ENCODE results near the gene RSPH10B.
A peak's percentile ranks its signal among the peaks of the same experiment; 100 is the strongest.
"Not testable (repeated sequence)": the region's sequence is repeated elsewhere in the genome, so short reads cannot be mapped to it uniquely, and the experiment has no call there.

The RSPH10B gene

DNA sequence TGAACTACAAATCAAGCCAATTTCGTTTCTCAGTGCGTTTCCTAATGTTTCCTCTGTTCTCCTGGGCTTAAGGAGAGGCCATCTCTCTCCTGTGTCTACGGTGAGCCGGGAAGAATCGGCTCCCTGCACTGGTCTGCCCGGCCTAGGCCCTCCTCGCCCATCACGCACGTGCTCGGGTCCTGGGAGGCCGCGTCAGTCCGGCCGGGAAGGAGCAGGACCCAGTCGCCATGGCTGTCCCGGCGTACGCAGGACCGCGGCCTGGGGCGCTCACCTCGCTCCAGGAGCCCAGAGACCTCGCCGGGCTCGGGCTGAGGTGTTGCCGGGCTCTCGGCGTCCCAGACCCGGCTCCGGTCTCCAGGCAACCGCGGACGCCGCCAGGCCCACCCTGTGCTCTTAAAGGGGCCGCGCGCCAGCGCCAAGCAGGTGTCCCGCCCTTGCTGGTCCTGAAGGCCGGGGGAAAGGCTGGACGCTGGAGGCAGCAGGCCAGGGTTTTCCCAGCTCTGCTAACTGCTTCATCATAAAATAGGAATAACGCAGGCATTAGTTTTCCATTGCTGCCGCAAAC lies at the start of gene RSPH10B:
Gene RSPH10B, minus strand, starts transcription at position 343 of the 565 bp plus-strand sequence. CDS start 3,573 bp downstream, outside the sequence.
- DNase-seq (ENCODE audit: low read depth), result not testable (repeated sequence)

DNA sequence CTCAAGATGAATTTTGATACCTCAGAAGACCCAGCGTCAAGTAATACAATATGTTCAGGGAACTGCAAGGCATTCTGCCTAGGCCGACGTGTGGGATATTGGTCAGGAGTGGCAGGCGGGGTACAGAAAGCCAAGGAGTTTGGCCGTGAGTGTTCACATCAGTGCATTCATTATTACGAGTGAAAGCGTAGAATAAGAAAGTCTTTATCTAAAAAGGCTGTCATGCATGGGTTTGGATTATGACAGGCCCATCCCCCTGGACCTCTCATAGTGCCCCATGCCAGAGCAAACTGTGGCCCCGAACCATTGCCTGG lies 46.1 kb upstream of the RSPH10B start:
- DNase-seq (ENCODE audit: low read depth), result no peak

DNA sequence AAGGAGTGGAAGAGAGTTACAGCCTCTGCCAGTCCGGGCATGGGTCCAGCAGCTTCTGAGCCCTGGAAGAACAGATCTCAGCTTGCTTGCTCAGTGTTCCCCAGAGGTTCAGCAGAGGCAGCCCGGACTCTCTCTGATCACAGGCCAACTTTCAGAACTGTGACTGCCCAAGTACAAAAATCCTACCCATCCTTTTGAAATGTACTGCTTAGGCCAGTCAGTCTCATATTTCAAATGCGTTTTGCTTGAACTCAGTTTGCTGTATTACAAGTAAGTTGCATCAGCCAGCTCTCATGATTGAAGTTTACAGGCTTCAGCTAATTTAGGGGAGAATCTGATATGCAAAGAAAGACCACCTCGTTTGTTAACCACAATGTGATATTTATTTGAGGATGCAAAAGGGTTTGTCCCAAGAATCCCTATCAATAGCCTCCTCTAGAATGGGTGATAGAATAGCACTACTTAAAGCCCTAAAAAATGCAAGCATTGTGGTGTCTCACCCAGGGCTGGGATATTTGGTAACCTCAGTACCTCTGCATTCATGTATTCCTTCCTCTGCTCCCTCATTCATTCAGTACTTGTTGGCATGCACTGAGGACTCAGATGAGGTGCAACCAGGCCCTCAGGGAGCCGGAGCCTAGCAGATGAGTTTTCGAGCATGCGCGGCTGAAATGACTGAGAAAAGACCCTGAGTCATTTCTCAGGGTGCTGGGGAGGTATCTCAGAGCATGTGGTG lies 45.6 kb upstream of the RSPH10B start:
- no peak for DNase-seq (ENCODE audit: low read depth)

DNA sequence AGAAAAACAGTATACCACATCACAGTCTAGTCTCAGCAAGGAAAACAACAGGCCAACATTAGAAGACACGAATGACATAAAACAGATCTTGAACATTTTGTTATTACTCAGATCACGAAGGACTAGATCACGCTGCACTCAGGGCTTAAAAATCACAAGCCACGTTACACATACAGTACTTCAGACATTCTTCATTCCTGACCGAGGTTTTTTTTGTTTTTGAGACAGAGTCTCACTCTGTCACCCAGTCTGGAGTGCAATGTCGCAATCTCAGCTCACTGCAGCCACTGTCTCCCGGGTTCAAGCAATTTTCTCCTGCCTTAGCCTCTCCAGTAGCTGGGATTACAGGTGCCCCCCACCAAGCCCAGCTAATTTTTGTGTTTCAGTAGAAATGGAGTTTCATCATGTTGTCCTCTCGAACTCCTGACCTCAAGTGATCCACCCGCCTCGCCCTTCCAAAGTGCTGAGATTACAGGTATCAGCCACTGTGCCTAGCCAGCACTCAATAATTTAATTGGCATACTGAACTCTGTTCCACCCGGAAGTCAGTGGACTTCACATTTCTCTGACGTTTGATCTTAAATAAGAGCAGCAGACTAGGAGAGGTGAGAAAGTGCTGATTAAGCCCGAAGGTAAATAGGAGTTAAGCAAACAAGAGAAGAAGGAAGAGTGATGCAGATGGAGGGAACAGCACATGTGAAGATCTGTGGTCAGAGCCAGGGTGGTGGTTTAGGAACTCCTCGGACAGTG lies 42.0 kb upstream of the RSPH10B start:
- DNase-seq (ENCODE audit: low read depth), result no peak

DNA sequence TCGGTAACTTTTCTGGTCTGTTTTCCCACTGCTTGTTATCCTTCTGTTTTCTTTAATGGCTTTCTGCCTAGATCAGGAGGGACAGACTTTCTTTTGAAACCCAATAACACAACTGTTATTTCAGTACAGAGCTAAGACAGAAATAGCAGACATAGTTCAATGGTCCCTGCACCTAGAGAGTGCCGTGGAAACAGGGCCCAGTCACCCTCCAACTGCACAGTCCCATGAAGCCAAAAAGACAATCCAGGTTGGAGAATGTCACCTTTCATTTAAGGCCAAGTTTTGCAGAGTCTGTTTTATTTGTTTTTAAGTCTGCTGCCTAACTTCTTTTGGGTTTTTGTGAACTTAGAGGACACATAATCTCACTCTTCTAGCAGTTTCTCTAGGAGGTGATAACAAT lies 41.1 kb upstream of the RSPH10B start:
- DNase-seq (ENCODE audit: low read depth), result no peak

DNA sequence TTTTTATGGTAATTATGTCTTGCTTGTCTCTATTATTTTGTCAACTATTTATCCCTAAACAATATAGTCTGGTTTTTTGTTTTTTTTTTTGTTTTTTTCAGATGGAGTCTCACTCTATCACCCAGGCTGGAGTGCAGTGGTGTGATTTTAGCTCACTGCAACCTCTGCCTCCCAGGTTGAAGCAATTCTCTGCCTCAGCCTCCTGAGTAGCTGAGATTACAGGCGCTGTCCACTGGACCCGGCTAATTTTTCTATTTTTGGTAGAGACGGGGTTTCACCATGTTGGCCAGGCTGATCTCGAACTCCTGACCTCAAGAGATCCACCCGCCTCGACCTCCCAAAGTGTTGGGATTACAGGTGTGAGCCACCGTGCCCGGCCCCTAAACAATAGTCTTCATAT lies 39.9 kb upstream of the RSPH10B start:
- DNase-seq (ENCODE audit: low read depth), result not testable (repeated sequence)

DNA sequence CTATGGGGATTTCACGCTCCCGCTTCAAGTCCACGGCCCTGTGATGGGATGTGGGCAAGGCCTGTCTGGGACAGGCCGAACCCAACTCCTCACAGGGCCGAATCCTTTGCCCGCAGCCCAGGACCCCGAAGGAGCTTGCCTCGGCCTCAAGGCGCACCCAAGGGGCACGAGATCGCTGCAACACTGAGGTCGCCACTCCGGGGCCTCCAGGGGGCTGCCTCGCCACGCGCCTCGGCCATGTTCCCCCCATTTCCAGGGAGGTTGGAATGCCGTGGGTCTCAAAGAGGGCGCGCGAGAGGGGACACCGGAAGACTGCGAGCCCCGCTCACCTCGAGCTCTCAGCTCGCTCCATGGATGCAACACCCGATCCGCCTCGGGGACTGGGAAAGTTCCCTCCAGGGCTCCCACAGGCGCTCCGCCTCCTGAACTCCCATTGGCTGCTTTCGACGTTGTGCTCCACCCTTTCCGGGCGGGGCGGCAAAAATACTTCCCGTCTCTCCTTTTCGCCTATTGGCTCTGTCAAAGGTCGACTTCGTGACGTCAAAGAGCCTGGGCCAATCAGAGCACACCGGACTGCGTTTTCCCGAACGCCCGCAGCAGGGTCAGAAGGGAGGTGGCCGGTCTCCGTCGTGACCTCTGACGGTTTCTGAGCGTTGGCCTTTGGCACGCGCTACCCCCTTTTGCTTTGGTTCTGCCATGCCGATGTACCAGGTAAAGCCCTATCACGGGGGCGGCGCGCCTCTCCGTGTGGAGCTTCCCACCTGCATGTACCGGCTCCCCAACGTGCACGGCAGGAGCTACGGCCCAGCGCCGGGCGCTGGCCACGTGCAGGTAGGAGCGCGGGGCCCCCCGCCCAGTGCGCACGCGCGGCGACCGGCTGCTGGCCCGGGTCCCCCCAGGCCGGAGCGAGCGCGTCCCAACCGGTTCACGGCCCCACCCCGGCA lies 38.5 kb upstream of the RSPH10B start, which contains the start of the genes AIMP2 and PMS2:
Gene AIMP2, plus strand, starts transcription at position 605 of the 944 bp plus-strand sequence. Its CDS starts 92 bp downstream, at position 697.
Gene PMS2, minus strand, starts transcription at position 382 of the 944 bp plus-strand sequence. Its CDS starts 30 bp downstream, at position 352.
- peak; percentile 94 for DNase-seq (ENCODE audit: low read depth)

DNA sequence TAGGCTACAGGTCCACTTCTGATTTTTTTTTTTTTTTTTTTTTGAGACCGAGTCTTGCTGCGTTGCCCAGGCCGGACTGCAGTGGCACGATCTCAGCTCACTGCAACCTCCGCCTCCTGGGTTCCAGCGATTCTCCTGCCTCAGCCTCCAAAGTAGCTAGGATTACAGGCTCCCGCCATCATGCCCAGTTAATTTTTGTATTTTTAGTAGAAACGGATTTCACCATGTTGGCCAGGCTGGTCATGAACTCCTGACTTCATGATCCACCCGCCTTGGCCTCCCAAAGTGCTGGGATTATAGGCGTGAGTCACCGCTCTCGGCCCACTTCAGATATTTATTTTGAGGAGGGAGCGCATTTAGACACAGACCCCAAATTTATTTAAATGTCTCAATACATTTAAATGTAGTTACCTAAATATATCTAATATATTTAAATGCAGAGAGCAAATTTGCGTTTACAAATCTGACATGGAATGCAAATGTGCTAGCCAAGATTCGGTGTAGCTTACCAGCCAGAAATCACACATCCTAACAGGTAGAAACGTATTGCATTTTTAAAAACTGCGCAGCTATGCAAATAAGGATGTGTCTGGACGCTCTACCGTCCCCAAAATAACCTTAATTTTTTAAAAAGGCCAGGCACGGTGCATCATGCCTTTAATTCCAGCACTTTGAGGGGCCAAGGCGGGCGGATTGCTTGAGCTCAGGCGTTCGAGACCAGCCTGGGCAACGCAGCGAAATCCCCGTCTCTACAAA lies 37.5 kb upstream of the RSPH10B start:
- not testable (repeated sequence) for DNase-seq (ENCODE audit: low read depth)

DNA sequence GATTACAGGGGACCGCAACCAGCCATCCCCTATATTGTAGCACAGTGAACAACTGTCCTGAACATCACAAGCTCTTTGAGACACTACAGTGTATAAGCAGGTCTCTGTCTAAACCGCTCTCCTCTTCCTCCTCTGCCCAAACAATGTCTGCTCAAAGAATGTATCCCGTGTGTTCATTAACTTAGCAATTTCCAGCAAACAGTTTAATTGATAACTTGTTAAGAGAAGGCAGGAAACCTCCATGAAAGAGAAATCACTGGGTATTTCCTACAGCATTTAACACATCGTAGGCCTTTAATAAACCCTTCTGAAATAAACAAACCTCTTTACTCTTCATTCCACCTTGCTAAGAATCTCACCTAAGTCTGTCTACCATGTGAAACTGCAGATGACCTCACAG lies 36.9 kb upstream of the RSPH10B start:
- DNase-seq (ENCODE audit: low read depth), result no peak

DNA sequence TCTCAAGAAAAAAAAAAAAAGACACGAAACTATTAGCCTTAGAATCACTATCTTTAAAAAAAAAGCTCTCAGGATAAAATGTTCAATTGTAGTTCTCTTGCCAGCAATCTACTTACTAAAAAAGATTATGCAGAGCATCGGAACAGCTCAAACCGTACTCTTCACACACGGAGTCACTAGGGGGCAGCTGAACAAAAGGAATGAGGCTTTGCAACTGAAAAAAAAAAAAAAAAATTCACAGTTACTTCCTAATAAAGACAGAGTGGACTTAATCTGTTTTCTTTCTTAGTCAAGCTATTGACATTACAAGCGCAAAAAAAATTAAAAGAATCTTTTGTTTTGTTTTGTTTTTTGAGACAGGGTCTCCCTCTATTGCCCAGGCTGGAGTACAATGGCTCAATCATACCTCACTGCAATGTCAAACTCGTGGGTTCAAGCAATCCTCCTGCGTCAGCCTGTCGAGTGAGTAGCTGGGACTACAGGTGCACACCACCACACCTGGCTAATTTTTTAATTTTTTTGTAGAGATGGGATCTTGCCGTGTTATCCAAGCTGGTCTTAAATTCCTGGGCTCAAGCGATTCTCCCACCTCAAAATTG lies 26.8 kb upstream of the RSPH10B start:
- DNase-seq (ENCODE audit: low read depth), result no peak

DNA sequence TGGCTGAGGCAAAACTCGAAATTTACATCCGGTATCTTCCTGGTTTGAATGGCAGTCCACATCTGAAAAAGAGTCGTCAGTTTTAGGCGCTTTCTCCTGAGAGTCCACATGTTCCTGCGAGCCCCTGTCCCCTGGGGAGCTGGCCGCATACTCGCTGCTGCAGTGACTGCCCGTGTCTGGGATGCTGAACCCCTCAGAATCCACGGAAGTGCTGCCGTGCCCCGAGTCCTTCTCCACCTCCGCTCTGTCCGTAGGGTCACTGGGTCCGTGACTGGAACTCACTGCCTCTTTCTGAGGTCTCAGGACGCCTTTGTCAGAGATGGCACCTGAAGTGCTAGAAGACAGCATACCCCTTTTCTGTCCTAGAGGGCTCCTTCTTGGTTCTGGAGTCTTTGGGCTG lies 16.6 kb upstream of the RSPH10B start:
- DNase-seq (ENCODE audit: low read depth), result not testable (repeated sequence)

DNA sequence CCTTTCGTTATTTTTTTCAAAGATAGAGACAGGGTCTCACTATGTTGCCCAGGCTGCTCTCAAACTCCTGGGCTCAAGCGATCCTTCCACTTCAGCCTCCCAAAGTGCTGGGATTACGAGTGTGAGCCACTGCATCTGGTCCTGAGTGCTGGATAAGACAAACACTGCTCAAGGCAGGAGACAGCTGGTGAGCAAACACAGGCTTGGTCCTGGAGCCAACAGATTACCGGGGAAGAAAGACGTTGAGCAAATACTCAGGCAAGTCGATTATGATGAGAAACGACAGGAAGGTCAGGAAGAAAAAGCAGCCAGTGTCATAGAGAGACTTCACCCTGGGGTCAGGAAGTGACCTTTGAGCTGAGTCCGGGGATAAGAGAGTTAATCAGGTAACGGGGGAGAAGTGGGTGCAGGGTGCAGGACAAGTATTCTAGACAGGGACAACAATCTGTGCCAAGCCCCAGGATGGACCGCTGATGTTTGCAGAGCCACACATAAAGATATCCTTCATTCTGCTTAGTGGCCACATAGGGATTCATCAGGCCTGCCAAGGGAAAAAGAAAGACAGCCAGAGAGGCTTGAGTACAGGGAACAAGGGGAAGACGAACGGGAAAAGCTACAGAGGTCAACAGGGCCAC lies 9.3 kb upstream of the RSPH10B start:
- DNase-seq (ENCODE audit: low read depth), result not testable (repeated sequence)

DNA sequence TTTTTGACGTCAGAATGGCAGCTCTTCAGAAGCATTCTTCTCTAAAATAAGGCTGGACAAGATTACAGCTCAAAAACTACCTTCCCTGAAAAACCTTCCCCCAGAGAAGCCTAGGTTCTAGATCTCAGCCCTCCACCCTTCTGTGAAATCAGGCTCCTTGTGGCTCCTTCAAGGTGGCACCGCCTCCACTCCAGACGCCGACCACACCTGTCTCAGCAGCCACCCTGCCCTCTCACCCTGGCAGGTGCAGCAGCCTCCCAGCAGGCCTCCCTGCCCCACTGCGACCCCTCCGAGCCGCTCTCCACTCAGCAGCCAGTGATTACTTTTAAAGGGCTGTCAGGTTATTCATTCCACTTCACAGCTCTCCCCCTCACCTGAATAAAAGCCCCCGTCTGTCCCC lies 3.1 kb upstream of the RSPH10B start:
- DNase-seq (ENCODE audit: low read depth), result not testable (repeated sequence)

DNA sequence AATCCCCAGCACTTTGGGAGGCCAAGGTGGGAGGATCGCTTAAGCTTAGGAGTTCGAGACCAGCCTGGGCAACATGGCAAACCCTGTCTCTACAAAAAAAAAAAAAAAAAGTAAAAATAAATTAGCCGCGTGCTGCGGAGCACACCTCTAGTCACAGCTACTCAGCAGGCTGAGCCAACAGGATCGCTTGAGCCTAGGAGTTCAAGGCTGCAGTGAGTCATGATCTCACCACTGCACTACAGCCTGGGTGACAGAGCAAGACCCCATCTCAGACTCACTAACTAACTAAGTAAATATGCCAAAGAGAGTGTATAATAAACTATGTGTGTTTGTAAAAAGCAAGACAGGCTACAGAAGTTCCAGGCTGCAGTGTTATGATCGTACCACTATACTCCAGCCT lies 6.7 kb downstream of the RSPH10B start:
- not testable (repeated sequence) for DNase-seq (ENCODE audit: low read depth)

DNA sequence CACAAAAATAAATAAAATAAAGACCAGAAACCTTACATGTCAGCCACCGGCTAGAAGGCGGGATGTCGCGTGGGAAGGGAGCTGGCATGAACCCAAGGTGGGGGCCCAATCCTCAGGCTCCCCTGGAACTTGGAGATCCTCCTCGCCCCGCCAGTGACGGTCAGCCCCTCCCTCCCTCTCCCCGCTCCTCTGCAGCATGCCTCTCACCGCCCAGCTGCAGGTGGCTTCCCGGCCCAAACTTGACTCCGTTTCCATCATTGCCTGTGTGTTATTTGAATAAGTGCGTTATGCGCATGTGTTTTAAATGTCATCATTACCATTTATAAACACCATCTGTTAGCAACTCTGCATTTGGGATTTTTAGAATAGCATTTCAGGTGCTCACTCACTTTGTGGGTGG lies 7.3 kb downstream of the RSPH10B start:
- not testable (repeated sequence) for DNase-seq (ENCODE audit: low read depth)

DNA sequence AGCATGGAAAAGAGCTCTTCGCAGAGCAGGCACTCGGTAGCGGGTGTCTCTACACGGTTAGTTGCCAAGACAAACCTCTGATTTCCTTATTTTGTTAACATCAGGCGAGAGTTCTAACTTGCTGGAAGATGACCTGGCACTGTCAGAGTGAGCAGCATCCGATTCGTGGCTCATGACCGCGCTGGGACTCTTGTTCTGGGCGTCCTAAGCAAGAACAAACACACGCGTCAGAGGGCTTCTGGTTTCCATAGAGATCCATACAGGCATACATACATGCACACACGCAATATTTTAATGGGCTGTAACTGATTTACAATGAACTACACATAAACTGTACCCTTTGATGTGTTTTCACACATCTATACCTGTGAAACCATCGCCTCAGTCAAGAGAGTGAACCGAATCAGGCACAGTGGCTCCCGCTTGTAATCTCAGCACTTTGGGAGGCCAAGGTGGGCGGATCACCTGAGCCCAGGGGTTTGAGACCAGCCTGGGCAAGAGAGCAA lies 35.5 kb downstream of the RSPH10B start:
- not testable (repeated sequence) for DNase-seq (ENCODE audit: low read depth)

DNA sequence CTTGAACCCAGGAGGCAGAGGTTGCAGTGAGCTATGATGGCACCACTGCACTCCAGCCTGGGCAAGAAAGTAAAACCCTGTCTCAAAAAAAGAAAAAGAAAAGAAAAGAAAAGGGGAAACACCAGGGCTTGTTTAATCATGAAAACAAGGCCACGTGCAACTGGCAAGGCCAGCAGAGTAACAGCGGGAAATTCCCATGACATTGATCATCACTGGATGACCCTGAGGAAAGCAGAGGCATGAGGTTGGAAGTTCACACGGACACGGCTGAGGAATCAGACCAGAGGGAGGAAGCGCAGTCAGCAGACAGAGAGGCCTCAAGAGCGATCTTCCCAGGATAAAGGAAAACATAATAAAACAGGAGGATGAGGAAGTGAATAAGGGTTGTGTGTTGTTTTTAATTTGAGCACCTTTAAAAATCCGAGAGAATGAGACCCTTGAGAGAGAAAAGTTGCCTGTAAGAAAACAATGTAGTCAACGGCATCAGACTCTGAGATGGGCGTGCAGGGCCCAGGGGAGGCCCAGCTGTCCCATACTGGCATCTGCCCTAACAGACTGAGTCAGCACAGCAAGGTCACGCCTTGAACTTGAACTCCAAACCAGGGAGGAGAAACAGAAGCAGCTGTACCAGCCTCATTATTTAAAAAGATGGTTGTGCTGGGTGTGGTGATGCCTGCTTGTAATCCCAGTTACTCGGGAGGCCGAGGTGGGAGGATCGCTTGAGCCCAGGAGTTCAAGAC lies 38.4 kb downstream of the RSPH10B start:
- DNase-seq (ENCODE audit: low read depth), result not testable (repeated sequence)

DNA sequence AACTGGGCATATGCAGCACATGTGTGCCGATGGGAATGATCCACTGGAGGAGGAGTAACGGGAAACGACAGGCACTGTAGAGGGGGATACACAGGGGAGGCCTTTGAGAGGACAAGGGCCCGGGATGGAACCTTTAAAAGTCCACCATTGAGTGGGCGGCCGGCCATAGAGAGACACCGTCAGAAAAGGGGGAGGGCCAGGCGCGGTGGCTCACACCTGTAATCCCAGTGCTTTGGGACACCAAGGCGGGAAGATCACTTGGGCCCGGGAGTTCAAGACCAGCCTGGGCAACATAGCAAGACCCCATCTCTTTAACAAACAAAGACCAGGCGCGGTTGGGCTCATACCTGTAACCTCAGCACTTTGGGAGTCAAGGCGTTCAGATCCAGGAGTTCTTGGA lies 39.2 kb downstream of the RSPH10B start:
- not testable (repeated sequence) for DNase-seq (ENCODE audit: low read depth)

DNA sequence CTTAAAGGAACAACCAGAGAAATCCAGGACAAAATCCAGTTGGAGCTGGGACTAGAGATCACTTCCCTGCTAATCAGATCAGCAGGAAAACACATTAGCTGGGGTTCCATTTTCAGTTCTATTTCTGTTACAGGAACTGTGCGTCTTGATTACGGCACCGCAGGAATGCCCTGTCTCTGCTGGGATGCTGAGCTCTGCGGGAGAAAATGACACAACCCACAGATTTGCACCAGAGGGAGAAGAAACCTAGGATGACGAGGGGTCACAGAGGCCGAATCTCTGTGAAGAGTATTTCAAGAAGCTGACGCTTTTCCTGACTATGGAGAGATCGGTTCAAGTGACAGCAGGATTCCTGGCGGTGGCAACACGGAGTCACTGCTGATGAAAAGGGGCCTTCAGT lies 40.2 kb downstream of the RSPH10B start:
- not testable (repeated sequence) for DNase-seq (ENCODE audit: low read depth)

All from activated T-helper 9 cell treated with anti-CD3 and anti-CD28 coated beads, Interleukin-2, amount 50 U/mL, for 16 hours (primary cell).